Gastroesophageal sphincter (tissue), 3 donors: ENCODE measurements around the gene DCX.

Experiments used
- CTCF ChIP-seq, 4 experiments: fragments of 200-600 bp in 2 of 4; fragments of 450-650 bp in 2 of 4; sonication (generic) in 1 of 4; IDR thresholded peaks; one replicate each; pipeline ENCODE4 v1.5.1; 2017 to 2019; ENCODE audit warnings: antibody characterized with exemption in 4 of 4, mild to moderate bottlenecking in 2 of 4, moderate library complexity in 2 of 4
- POLR2A ChIP-seq, 2 donors: fragments of 450-650 bp; IDR thresholded peaks; one replicate each; pipeline ENCODE4 v1.6.1; 2017; ENCODE audit warnings: antibody characterized with exemption in 2 of 2, mild to moderate bottlenecking in 2 of 2, moderate library complexity in 1 of 2
- POLR2AphosphoS5 ChIP-seq: sonication (generic); formaldehyde crosslinking; IDR thresholded peaks from one replicate; pipeline ENCODE4 v1.6.1; 2017; ENCODE audit warnings: antibody characterized with exemption

- TF ChIP-seq CTCF (IDR thresholded peaks at IDR 0.05) (no peak), POLR2A (IDR thresholded peaks at IDR 0.05) (no peak), POLR2AphosphoS5 (no peak)
Observed at GRCh38 chrX:111363741-111364140, 48.3 kb downstream of the DCX start.
